SK-N-SH treated with all-trans-retinoic acid at 6 μM for 48 hours (cell line): Measurements from ENCODE around the gene MEOX1.

ENCODE experiments used
- ATAC-seq: fragments of 200-7000 bp; cut with Tn5 transposase; 3 replicates; pipeline ENCODE4 v1.9.1; 2020; ENCODE audit warnings: mild to moderate bottlenecking, moderate library complexity
- ARNTL ChIP-seq: fragments of 450-650 bp; formaldehyde crosslinking; IDR thresholded peaks from 2 replicates; pipeline ENCODE4 v1.5.0; 2020; ENCODE audit warnings: low read depth, mild to moderate bottlenecking, moderate library complexity, borderline replicate concordance
- BACH2 ChIP-seq: fragments of 250-450 bp; sonication (Bioruptor Pico); IDR thresholded peaks from 2 replicates; pipeline ENCODE4 v1.9.0; 2021; ENCODE audit warnings: mild to moderate bottlenecking, borderline replicate concordance
- CSDC2 ChIP-seq: fragments of 250-450 bp; sonication (Bioruptor Pico); IDR thresholded peaks from 2 replicates; pipeline ENCODE4 v1.5.0; 2020; ENCODE audit warnings: mild to moderate bottlenecking, moderate library complexity
- CSRNP3 ChIP-seq: fragments of 250-450 bp; sonication (Bioruptor Pico); IDR thresholded peaks from 2 replicates; pipeline ENCODE4 v1.5.1; 2021; ENCODE audit warnings: mild to moderate bottlenecking, moderate library complexity
- ESRRG ChIP-seq: fragments of 250-450 bp; sonication (Bioruptor Pico); IDR thresholded peaks from 2 replicates; pipeline ENCODE4 v1.6.1; 2021; ENCODE audit warnings: mild to moderate bottlenecking
- GLIS3 ChIP-seq: fragments of 250-450 bp; sonication (Bioruptor Pico); IDR thresholded peaks from 2 replicates; pipeline ENCODE4 v1.5.0; 2020; ENCODE audit warnings: mild to moderate bottlenecking, moderate library complexity
- OSR1 ChIP-seq: fragments of 250-450 bp; sonication (Bioruptor Pico); IDR thresholded peaks from 2 replicates; pipeline ENCODE4 v1.8.0; 2022; ENCODE audit warnings: moderate library complexity, mild to moderate bottlenecking, inconsistent platforms
- PPARA ChIP-seq: fragments of 250-450 bp; sonication (Bioruptor Pico); IDR thresholded peaks from 2 replicates; pipeline ENCODE4 v1.5.0; 2020; ENCODE audit warnings: mild to moderate bottlenecking, borderline replicate concordance
- RARB ChIP-seq: fragments of 250-450 bp; sonication (Bioruptor Pico); IDR thresholded peaks from 2 replicates; pipeline ENCODE4 v1.8.0; 2021; ENCODE audit warnings: mild to moderate bottlenecking, moderate library complexity
- SNAI2 ChIP-seq: fragments of 250-450 bp; sonication (Bioruptor Pico); IDR thresholded peaks from 2 replicates; pipeline ENCODE4 v1.5.0; 2020; ENCODE audit warnings: mild to moderate bottlenecking, moderate library complexity
- TCF4 ChIP-seq: fragments of 250-450 bp; sonication (Bioruptor Pico); IDR thresholded peaks from 2 replicates; pipeline ENCODE4 v1.8.0; 2021; ENCODE audit warnings: mild to moderate bottlenecking, moderate library complexity, borderline replicate concordance
- TSHZ2 ChIP-seq: fragments of 250-450 bp; sonication (Bioruptor Pico); IDR thresholded peaks from 2 replicates; pipeline ENCODE4 v1.5.0; 2020; ENCODE audit warnings: mild to moderate bottlenecking, moderate library complexity
- ZC3H10 ChIP-seq: fragments of 250-450 bp; sonication (Bioruptor Pico); IDR thresholded peaks from 2 replicates; pipeline ENCODE4 v1.5.1; 2021; ENCODE audit warnings: mild to moderate bottlenecking, moderate library complexity
- ZFP30 ChIP-seq: fragments of 450-650 bp; formaldehyde crosslinking; IDR thresholded peaks from 2 replicates; pipeline ENCODE4 v1.5.0; 2022; ENCODE audit warnings: mild to moderate bottlenecking, moderate library complexity
- ZNF565 ChIP-seq: fragments of 450-650 bp; formaldehyde crosslinking; conservative IDR thresholded peaks from 2 replicates; pipeline ENCODE4 v1.5.0; 2020; ENCODE audit warnings: low read depth, mild to moderate bottlenecking, moderate library complexity
- ZNF70 ChIP-seq: fragments of 450-650 bp; formaldehyde crosslinking; IDR thresholded peaks from 2 replicates; pipeline ENCODE4 v1.5.0; 2020; ENCODE audit warnings: mild to moderate bottlenecking, moderate library complexity
- ZNF8 ChIP-seq: fragments of 450-650 bp; formaldehyde crosslinking; IDR thresholded peaks from 2 replicates; pipeline ENCODE4 v1.5.0; 2020; ENCODE audit warnings: mild to moderate bottlenecking, moderate library complexity
- TF ChIP-seq, protein P1 (sequence below): fragments of 250-450 bp; sonication (Bioruptor Pico); IDR thresholded peaks from 2 replicates; pipeline ENCODE4 v1.8.0; 2021; ENCODE audit warnings: low read depth, mild to moderate bottlenecking, moderate library complexity, borderline replicate concordance
- TF ChIP-seq, protein P2 (sequence below): fragments of 250-450 bp; sonication (Bioruptor Pico); IDR thresholded peaks from 2 replicates; pipeline ENCODE4 v1.8.0; 2020; ENCODE audit warnings: mild to moderate bottlenecking, moderate library complexity, borderline replicate concordance
- TF ChIP-seq, protein P3 (sequence below): fragments of 250-450 bp; sonication (Bioruptor Pico); IDR thresholded peaks from 2 replicates; pipeline ENCODE4 v1.5.1; 2020; ENCODE audit warnings: low read depth, mild to moderate bottlenecking, moderate library complexity

The MEOX1 gene

GRCh38 chr17:43598357-43599045 is 63.2 kb downstream of the MEOX1 start:
- no peak for ATAC-seq
- TF ChIP-seq OSR1 (CRISPR knock-in tag) = no peak
- no peak for TF ChIP-seq SNAI2 (CRISPR knock-in tag)
- no peak for TF ChIP-seq BACH2 (CRISPR knock-in tag)
- no peak for TF ChIP-seq ZFP30
- no peak for TF ChIP-seq RARB
- no peak for TF ChIP-seq ZNF8 (CRISPR knock-in tag)
- no peak for TF ChIP-seq ARNTL (CRISPR knock-in tag)
- TF ChIP-seq TSHZ2 (CRISPR knock-in tag) = no peak
- no peak for TF ChIP-seq PPARA (CRISPR knock-in tag)
- no peak for TF ChIP-seq CSDC2 (CRISPR knock-in tag)
- TF ChIP-seq ESRRG (CRISPR knock-in tag) = no peak
- TF ChIP-seq ZNF565 (CRISPR knock-in tag) = no peak
- TF ChIP-seq, all 23 proteins: peak for 0

DNA sequence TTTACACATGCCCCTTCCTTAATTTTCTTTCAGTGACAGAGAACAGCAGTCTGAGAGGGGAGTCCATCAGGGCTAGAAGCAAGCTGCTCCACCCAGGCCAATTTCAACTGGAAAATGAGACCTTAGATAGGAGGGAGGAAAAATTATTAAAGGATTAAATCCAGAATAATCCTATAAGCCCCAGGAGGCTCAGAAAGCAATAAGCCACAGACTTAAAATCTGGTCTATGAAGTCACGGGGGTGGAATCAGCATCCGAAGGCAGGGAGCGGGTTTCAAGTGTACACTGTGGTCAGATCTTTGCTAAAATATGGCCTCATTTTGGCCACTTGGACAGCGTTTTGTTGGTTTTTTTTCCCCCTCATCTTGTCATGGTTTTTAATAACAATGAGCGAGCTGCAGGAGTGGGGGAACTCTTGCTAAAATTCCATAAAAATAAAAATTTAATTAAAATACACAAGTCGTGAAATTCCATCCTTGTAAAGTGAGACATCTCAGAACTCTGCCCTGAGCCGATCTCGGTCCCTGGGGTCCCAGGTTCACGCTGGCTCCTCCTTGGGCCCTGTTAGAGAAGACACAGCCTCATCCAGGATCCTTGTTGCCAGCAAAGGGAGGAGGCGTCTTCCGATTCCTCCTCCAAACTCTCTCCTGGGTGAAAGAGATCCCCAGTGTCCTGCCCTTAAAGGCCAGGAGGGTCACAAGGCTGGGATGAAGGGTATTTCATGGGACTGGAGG is 63.9 kb downstream of the MEOX1 start:
- TF ChIP-seq SNAI2 (CRISPR knock-in tag) = no peak
- no peak for ATAC-seq

GRCh38 chr17:43595466-43595865 is 66.3 kb downstream of the MEOX1 start:
- ATAC-seq = no peak
- TF ChIP-seq ZNF70 (CRISPR knock-in tag) (no peak), OSR1 (CRISPR knock-in tag) (no peak), ARNTL (CRISPR knock-in tag) (no peak), RARB (no peak), TCF4 (CRISPR knock-in tag) (no peak), PPARA (CRISPR knock-in tag) (no peak), ZC3H10 (CRISPR knock-in tag) (no peak), ZNF565 (CRISPR knock-in tag) (no peak), CSDC2 (CRISPR knock-in tag) (no peak), TSHZ2 (CRISPR knock-in tag) (no peak), GLIS3 (CRISPR knock-in tag) (no peak), BACH2 (CRISPR knock-in tag) (no peak), ZFP30 (no peak), CSRNP3 (CRISPR knock-in tag) (no peak)
- TF ChIP-seq, protein P1, sequence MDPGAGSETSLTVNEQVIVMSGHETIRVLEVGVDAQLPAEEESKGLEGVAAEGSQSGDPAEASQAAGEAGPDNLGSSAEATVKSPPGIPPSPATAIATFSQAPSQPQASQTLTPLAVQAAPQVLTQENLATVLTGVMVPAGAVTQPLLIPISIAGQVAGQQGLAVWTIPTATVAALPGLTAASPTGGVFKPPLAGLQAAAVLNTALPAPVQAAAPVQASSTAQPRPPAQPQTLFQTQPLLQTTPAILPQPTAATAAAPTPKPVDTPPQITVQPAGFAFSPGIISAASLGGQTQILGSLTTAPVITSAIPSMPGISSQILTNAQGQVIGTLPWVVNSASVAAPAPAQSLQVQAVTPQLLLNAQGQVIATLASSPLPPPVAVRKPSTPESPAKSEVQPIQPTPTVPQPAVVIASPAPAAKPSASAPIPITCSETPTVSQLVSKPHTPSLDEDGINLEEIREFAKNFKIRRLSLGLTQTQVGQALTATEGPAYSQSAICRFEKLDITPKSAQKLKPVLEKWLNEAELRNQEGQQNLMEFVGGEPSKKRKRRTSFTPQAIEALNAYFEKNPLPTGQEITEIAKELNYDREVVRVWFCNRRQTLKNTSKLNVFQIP (CRISPR knock-in tag) = no peak
- TF ChIP-seq, protein P2, sequence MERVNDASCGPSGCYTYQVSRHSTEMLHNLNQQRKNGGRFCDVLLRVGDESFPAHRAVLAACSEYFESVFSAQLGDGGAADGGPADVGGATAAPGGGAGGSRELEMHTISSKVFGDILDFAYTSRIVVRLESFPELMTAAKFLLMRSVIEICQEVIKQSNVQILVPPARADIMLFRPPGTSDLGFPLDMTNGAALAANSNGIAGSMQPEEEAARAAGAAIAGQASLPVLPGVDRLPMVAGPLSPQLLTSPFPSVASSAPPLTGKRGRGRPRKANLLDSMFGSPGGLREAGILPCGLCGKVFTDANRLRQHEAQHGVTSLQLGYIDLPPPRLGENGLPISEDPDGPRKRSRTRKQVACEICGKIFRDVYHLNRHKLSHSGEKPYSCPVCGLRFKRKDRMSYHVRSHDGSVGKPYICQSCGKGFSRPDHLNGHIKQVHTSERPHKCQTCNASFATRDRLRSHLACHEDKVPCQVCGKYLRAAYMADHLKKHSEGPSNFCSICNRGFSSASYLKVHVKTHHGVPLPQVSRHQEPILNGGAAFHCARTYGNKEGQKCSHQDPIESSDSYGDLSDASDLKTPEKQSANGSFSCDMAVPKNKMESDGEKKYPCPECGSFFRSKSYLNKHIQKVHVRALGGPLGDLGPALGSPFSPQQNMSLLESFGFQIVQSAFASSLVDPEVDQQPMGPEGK = no peak
- TF ChIP-seq, protein P3, sequence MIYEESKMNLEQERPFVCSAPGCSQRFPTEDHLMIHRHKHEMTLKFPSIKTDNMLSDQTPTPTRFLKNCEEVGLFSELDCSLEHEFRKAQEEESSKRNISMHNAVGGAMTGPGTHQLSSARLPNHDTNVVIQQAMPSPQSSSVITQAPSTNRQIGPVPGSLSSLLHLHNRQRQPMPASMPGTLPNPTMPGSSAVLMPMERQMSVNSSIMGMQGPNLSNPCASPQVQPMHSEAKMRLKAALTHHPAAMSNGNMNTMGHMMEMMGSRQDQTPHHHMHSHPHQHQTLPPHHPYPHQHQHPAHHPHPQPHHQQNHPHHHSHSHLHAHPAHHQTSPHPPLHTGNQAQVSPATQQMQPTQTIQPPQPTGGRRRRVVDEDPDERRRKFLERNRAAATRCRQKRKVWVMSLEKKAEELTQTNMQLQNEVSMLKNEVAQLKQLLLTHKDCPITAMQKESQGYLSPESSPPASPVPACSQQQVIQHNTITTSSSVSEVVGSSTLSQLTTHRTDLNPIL (CRISPR knock-in tag) = no peak
